Measurements from ENCODE around the gene CCDC71L.

DNA sequence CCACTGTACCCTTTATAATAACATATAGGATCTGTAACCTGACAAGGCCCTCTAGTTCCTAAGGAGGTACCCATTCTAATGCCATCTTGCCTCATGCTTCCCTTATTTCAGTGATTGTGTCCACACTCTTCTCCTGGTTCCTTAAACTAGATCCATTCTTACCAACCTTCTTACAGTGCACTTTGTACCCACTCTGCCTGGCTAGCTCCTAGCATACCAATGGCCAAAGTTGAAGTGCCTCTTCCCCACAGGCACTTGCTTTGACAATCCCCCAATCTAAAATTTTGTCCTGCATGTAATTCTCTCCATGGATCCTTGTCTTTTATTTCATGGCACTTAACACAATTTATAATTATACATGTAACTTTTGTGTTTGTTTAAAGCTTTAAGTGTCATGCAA is 40.9 kb downstream of the CCDC71L start:
- TF ChIP-seq CTCF (IDR thresholded peaks at IDR 0.05 in 4 of 5, conservative IDR thresholded peaks at IDR 0.05 in 1 of 5) (no peak), POLR2A (IDR thresholded peaks at IDR 0.05) (no peak)
